ENCODE data around the gene IMP3.
"Not testable (repeated sequence)": the region's sequence is repeated elsewhere in the genome, so short reads cannot be mapped to it uniquely, and the experiment has no call there.

The IMP3 gene

DNA sequence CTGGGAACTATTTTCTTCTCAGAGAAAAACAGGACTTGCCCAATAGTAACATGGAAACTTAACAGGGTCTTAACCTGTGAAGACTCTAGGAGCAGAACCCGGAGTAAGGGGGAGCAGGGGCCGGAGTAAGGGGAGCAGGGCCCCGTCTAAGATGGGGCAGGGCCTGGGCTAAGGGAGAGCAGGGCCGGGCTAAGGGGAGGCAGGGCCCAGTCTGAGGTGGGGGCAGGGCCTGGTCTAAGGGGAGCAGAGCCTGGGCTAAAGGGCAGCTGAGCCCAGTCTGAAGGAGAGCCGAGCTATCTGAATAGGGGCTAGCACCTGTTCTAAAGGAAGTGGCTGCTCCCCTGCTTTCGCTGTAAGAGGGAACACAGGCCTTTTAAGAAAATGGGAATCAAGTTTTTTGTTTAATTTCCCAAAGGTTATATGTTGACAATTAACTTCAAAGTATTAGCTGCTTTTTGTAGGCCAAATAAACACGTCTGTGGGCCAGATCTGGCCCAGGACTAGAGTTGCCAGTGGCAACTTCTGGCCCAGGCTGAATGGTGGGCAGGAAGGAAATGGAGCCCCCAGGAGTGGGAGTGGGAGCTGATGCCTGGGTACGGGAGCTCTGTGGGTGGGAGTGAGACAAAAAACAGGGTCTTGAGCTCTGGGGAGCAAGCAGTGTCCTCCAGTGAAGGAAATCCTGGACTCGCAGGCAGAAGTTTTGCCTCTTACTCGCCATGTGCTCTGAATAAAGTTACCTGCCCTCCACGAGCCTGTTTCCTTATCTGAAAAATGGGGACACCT, 40.2 kb upstream of the IMP3 start:
- Histone ChIP-seq H3K27me3 (ENCODE audit: control insufficient read depth in 1 of 2, insufficient read depth in 2 of 2, low read length in 2 of 2) (no peaks in the 10 kb centered on the region), H3K4me1 (ENCODE audit: insufficient read depth, low read length) (peaks cover 18% of the 10 kb centered on the region), H3K9ac (ENCODE audit: low read length) (no peak overlapping the region), H3K27ac (ENCODE audit: low read depth, low read length) (no peak overlapping the region), H3K36me3 (ENCODE audit: insufficient read depth, low read length) (peaks cover 77% of the 10 kb centered on the region), H3K4me3 (ENCODE audit: low read depth in 1 of 2, low read length in 2 of 2) (no peak overlapping the region), H3K9me3 (ENCODE audit: low read length) (no peaks in the 10 kb centered on the region)

DNA sequence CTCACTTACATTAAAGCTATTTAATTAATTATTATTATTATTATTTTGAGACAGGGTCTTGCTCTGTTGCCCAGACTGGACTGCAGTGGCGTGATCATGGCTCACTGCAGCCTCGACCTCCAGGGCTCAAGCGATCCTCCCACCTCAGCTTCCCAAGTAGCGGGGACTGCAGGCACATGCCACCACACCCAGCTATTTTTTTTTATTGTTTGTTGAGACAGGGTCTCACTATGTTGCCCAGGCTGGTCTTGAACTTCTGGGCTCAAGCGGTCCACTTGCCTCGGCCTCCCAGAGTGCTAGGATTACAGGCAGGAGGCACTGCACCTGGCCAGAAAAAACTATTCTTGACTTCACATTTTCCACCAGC, 38.3 kb upstream of the IMP3 start:
- not testable (repeated sequence) for H3K27me3 ChIP-seq (ENCODE audit: control insufficient read depth in 1 of 2, insufficient read depth in 2 of 2, low read length in 2 of 2); H3K9ac ChIP-seq (ENCODE audit: low read length); H3K4me3 ChIP-seq (ENCODE audit: low read depth in 1 of 2, low read length in 2 of 2); H3K27ac ChIP-seq (ENCODE audit: low read depth, low read length); H3K9me3 ChIP-seq (ENCODE audit: low read length)
- H3K36me3 ChIP-seq (ENCODE audit: insufficient read depth, low read length), result peaks cover 65% of the 10 kb centered on the region
- H3K4me1 ChIP-seq (ENCODE audit: insufficient read depth, low read length), result peaks cover 22% of the 10 kb centered on the region

DNA sequence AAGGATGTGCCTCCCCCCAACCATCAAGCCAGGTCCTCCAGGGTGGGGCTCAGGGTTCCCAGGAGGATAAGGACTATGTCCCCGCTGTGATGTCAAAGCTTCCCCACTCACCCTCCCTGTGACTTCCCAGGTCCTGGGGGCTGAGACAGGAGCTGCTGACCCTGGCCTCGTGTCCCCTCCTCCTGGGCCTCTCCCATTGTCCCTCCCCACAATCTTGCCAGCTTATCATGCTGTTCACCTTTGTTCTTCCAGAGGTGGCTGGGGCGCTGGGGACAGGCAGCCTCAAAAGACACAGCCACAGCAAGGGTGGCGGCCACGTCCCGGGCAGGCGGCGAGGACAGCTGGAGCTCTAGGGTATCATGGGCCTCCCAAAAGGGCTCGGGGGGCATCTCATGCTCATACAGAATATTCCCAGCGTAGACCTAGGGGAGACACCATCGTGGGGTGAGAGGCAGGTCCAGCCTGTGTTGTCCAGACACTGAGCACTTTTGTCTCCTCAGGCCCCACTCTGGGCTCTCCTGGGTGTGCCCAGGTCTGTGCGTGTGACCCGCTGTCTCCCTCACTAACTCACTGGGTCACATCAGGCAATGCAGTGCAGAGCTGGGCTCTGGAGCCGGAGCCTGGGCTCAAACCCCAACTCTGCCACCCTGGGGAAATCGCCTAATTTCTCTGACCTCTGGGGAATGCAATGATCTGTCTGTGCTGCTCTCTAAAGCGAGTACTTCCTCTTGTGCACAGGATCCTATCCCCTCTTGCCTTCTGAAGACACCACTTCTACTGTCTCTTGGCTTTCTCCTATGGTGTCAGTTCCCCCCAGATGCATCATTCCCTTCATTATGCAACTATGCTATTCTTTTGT, 37.7 kb upstream of the IMP3 start:
- H3K4me1 ChIP-seq (ENCODE audit: insufficient read depth, low read length), result peaks cover 28% of the 10 kb centered on the region
- no peaks in the 10 kb centered on the region for H3K27me3 ChIP-seq (ENCODE audit: control insufficient read depth in 1 of 2, insufficient read depth in 2 of 2, low read length in 2 of 2)
- H3K36me3 ChIP-seq (ENCODE audit: insufficient read depth, low read length), result peaks cover 63% of the 10 kb centered on the region
- H3K27ac ChIP-seq (ENCODE audit: low read depth, low read length), result no peak overlapping the region
- H3K9ac ChIP-seq (ENCODE audit: low read length), result no peak overlapping the region
- H3K9me3 ChIP-seq (ENCODE audit: low read length), result no peaks in the 10 kb centered on the region
- H3K4me3 ChIP-seq (ENCODE audit: low read depth in 1 of 2, low read length in 2 of 2), result no peak overlapping the region

DNA sequence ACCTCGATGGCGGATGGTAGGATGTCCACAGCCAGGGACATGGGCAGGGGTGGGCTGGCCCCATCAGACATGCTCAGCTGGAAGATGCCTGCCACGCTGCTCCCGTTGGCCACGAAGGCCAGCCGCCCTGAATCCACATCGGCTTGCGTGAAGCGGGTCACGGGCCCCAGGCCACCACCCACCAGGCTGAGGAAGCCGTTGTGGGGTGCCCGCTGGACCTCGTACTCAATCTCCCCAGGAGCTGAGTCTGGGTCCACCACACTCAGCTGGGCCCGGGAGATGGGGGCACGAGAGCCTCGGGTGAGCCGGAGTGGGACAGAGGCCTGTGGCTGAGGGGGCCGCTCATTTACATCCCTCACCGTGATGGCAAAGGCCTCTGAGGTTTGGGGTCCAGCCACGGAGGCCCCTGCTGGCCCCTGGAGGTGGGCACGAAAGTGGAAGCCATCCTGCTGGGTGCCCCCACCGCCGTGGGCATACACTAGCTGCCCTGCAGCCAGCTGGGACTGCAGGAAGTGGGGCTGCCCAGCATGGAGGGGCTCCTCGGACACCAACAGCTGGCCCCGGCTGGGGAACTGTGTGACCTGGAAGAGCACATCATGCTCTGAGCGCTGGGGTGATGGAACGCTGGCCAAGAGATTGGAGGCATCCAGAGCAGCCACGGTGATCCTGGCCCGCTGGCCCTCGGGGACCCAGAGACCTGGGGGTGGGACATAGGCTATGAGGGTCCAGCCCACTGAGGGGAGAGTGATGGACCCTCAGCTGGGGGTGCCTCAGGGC, 36.9 kb upstream of the IMP3 start:
- H3K4me1 ChIP-seq (ENCODE audit: insufficient read depth, low read length), result peaks cover 35% of the 10 kb centered on the region
- H3K27me3 ChIP-seq (ENCODE audit: control insufficient read depth in 1 of 2, insufficient read depth in 2 of 2, low read length in 2 of 2), result no peaks in the 10 kb centered on the region
- no peak overlapping the region for H3K4me3 ChIP-seq (ENCODE audit: low read depth in 1 of 2, low read length in 2 of 2)
- H3K36me3 ChIP-seq (ENCODE audit: insufficient read depth, low read length), result peaks cover 55% of the 10 kb centered on the region
- no peaks in the 10 kb centered on the region for H3K9me3 ChIP-seq (ENCODE audit: low read length)
- no peak overlapping the region for H3K27ac ChIP-seq (ENCODE audit: low read depth, low read length)
- no peak overlapping the region for H3K9ac ChIP-seq (ENCODE audit: low read length)

DNA sequence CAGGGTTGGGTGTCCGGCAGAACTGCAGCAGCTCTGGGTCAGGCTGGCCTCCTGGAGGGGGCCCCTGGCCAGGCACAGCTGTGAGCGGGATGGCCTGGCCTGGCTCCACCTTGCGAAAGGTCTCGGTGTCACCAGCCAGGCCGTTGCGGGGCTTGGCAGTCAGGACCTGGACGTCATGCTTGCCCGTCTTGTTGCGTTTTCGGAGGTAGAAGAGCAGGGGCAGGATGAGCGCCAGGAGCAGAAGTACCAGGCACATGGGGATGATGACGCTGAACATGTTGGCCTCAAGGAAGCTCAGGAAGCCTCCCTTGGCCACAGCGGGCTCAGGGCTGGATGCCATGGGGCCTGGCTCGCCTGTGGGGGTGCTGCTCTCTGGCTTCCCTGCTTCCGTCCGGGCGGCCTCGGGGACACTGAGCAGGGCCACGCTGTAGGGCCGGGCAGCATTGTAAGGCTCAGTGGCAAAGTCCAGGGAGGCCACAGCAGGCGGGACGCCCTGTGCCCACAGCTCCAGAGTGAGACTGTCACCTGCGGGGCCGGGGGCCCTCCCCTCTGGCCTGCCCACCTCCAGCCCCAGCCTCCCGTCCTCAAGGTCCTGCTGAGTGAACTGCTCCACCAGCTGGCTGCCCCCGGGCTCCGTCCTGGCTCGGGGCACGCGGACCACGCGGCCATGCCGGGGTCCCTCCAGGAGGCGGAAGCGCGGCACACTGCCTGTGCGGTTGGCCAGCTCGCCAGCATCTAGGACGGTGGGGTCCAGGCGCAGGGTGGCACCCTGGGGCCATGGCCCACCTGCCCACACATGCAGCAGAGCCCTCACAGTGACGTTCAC, 35.8 kb upstream of the IMP3 start:
- Histone ChIP-seq H3K27me3 (ENCODE audit: control insufficient read depth in 1 of 2, insufficient read depth in 2 of 2, low read length in 2 of 2) (no peaks in the 10 kb centered on the region), H3K27ac (ENCODE audit: low read depth, low read length) (no peak overlapping the region), H3K9me3 (ENCODE audit: low read length) (no peaks in the 10 kb centered on the region), H3K4me1 (ENCODE audit: insufficient read depth, low read length) (peaks cover 35% of the 10 kb centered on the region), H3K36me3 (ENCODE audit: insufficient read depth, low read length) (peaks cover 44% of the 10 kb centered on the region), H3K9ac (ENCODE audit: low read length) (no peak overlapping the region), H3K4me3 (ENCODE audit: low read depth in 1 of 2, low read length in 2 of 2) (no peak overlapping the region)

DNA sequence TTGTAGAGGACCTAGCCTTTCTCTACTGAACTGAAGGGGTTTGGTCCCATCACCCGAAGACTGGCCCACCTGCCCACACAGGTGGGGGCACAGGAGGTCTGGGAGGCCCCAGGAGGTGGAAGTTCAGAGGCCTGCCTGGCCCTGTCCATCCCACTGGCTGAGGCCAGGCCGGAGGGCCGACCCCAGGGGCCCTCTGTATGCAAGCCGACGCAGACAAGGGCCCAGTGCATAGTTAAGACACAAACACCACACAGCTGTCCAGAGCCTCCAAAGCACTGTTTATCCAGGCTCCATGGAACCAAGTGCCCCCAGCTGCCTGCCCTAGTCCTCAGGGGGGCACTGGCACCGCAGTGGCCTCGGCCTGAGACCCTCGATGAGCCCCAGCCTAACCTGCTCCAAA, 34.3 kb upstream of the IMP3 start:
- Histone ChIP-seq H3K9me3 (ENCODE audit: low read length) (no peaks in the 10 kb centered on the region), H3K36me3 (ENCODE audit: insufficient read depth, low read length) (peaks cover 30% of the 10 kb centered on the region), H3K4me3 (ENCODE audit: low read depth in 1 of 2, low read length in 2 of 2) (no peak overlapping the region), H3K4me1 (ENCODE audit: insufficient read depth, low read length) (peaks cover 35% of the 10 kb centered on the region), H3K27me3 (ENCODE audit: control insufficient read depth in 1 of 2, insufficient read depth in 2 of 2, low read length in 2 of 2) (no peaks in the 10 kb centered on the region), H3K27ac (ENCODE audit: low read depth, low read length) (peak overlapping the region; percentile 89), H3K9ac (ENCODE audit: low read length) (no peak overlapping the region)

DNA sequence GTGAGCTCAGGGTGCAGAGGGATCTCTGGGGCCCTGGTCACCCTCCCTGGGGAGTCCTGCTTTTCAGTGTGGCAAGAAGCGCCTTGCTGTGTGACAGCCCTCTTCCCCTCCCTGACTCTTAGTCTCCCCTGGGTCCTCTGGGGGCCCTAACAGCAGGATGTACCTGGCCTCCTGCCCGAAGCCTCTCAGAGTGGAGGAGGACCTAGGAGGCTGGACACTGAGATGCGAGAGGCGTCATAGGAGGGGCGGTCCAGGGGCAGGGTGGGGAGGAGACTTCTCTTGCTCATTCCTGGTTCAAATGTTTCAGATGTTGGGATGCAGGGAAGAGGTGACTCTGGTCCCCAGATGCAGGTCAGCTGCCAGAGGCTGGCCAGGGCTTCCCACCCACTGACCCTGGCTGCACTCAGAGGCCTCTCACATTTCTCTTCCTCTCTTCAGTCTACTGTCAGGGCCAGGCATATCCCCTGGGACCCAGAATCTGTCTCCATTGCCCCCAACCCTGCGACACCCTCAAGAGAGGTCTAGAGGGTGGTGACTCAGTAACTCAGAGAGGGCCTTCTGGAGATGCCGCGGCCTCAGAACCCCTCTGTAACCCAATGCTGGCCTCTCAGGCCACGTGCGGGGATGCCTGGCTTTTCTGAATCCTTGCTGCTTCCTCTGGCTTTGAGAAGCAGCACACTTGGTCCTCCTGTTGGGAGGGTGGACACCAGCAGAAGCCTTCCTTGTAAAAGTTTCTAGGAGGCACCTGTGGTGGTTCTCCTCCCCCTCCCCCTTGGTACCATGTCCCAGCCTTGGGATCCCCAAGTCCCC, 33.6 kb upstream of the IMP3 start:
- peak overlapping the region; percentile 22 to 37 for H3K4me3 ChIP-seq (ENCODE audit: low read depth in 1 of 2, low read length in 2 of 2)
- H3K9ac ChIP-seq (ENCODE audit: low read length), result peak overlapping the region; percentile 10
- H3K36me3 ChIP-seq (ENCODE audit: insufficient read depth, low read length), result peaks cover 22% of the 10 kb centered on the region
- H3K27ac ChIP-seq (ENCODE audit: low read depth, low read length), result peak overlapping the region; percentile 89
- no peaks in the 10 kb centered on the region for H3K27me3 ChIP-seq (ENCODE audit: control insufficient read depth in 1 of 2, insufficient read depth in 2 of 2, low read length in 2 of 2)
- no peaks in the 10 kb centered on the region for H3K9me3 ChIP-seq (ENCODE audit: low read length)
- H3K4me1 ChIP-seq (ENCODE audit: insufficient read depth, low read length), result peaks cover 35% of the 10 kb centered on the region

DNA sequence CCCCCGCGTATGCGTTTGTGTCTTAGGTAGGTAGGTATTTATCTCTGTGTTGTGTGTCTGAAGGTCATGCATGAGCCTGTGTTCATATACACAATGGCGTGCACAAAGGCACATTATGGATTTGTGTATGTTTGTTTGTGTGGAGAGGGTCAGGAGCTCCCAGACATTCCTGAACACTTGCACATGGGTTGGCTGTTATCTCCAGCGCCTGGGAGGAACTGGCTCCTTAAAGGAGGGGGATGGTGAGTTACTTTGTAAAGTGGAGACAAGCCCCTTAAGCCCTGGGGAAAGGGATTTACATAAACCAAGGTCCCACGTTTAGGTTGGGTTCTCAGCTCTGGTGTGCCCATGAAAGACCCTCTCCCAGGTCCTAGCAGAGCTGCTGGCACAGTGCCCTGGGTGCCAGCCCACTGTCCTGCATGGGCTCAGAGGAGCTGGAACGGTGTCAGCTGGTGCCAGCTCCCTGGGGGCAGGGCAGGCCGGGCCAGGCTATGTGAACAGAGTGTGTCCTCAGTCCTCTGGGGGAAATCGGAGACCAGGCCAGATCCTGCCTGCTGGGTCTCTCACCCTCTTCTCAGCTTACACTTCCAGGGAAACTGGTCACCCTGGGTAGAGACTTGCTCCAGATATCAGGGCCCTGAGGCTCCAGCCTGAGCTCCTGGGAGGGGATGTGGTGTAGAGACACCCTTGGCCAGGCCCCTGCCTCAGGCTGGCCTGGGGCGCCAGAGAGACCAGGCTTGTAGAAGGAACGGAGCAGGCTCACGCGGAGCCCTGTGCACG, 32.8 kb upstream of the IMP3 start:
- H3K9me3 ChIP-seq (ENCODE audit: low read length), result no peaks in the 10 kb centered on the region
- peak overlapping the region; percentile 89 for H3K27ac ChIP-seq (ENCODE audit: low read depth, low read length)
- H3K27me3 ChIP-seq (ENCODE audit: control insufficient read depth in 1 of 2, insufficient read depth in 2 of 2, low read length in 2 of 2), result no peaks in the 10 kb centered on the region
- H3K36me3 ChIP-seq (ENCODE audit: insufficient read depth, low read length), result peaks cover 20% of the 10 kb centered on the region
- peak overlapping the region; percentile 10 for H3K9ac ChIP-seq (ENCODE audit: low read length)
- H3K4me3 ChIP-seq (ENCODE audit: low read depth in 1 of 2, low read length in 2 of 2), result peak overlapping the region; percentile 22 to 37
- peaks cover 35% of the 10 kb centered on the region for H3K4me1 ChIP-seq (ENCODE audit: insufficient read depth, low read length)

DNA sequence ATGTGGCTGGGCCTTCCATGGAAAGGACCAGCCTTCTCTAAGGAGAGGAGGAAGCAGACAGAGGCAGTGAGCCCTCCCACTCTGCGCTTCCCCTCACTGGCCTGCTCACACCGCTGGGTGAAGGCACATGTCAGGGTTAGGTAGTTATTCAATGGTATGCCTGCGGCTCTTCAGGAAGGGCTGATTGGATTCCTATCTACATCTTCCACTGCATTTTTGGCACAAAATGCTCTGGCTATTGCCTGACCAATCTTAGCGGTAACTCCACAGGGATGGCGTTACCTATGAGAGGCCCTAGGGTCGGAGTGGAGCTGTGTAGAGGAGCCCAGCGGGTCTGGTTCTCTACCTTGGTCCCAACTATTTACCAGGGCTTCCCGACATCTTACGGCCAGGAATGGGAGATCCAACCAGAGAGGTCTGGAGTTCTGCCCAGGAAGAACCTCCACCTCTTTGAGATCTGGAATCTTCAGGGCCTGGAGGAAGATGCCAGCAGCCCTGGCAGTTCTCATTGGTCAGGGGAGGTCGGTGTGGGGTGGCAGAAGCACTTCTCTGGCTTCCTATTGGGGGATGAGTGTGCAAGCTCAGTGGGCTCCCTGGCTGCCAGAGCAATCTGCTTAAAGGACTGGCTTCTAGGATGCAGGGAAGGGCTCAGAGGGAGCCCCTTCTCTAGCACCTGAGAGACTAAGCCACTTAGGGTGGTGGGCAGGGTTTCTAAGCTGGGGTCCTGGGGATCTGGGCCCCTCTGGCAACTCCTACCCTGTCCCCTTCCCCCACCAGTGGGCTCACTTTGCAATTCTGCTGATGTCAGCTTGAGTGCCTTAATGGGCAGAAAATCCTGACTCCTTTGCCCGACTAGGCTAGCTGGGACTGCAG, 31.9 kb upstream of the IMP3 start:
- Histone ChIP-seq H3K27ac (ENCODE audit: low read depth, low read length) (peak overlapping the region; percentile 89), H3K27me3 (ENCODE audit: control insufficient read depth in 1 of 2, insufficient read depth in 2 of 2, low read length in 2 of 2) (no peaks in the 10 kb centered on the region), H3K9me3 (ENCODE audit: low read length) (no peaks in the 10 kb centered on the region), H3K4me3 (ENCODE audit: low read depth in 1 of 2, low read length in 2 of 2) (peak overlapping the region in 1 of 2 donors; percentile 37), H3K36me3 (ENCODE audit: insufficient read depth, low read length) (peaks cover 14% of the 10 kb centered on the region), H3K4me1 (ENCODE audit: insufficient read depth, low read length) (peaks cover 35% of the 10 kb centered on the region), H3K9ac (ENCODE audit: low read length) (no peak overlapping the region)

Measured in muscle layer of colon (tissue), 2 donors.